ENCODE measurements around the gene TMC2.

Gene TMC2

GRCh38 chr20:2637246-2637645 lies 100.9 kb downstream of the TMC2 start:
- DNase-seq, result no peak

- no peak for DNase-seq
Measured at GRCh38 chr20:2640260-2640659, 103.9 kb downstream of the TMC2 start.

- no peak for DNase-seq
Measured at GRCh38 chr20:2640899-2641298, 104.5 kb downstream of the TMC2 start.

GRCh38 chr20:2643708-2644107 lies 107.3 kb downstream of the TMC2 start:
- no peak for DNase-seq

GRCh38 chr20:2651772-2652723 lies 115.7 kb downstream of the TMC2 start, which contains the start of gene NOP56:
NOP56 (plus strand) TSS chr20:2652632; CDS start chr20:2652661, 29 bp downstream.
- DNase-seq, result peak; percentile 71

- no peak for DNase-seq
Measured at GRCh38 chr20:2652724-2653555, 116.6 kb downstream of the TMC2 start.

- DNase-seq, result no peak
Measured at GRCh38 chr20:2653556-2654383, 117.4 kb downstream of the TMC2 start.

- no peak for DNase-seq
Measured at GRCh38 chr20:2654384-2654822, 118.0 kb downstream of the TMC2 start.

GRCh38 chr20:2654831-2655230 lies 118.5 kb downstream of the TMC2 start:
- no peak for DNase-seq

- no peak for DNase-seq
Measured at GRCh38 chr20:2655331-2656116, 119.2 kb downstream of the TMC2 start.

- no peak for DNase-seq
Measured at GRCh38 chr20:2656471-2657117, 120.2 kb downstream of the TMC2 start.

- DNase-seq, result no peak
Measured at GRCh38 chr20:2657241-2657640, 120.9 kb downstream of the TMC2 start.

- DNase-seq, result no peak
Measured at GRCh38 chr20:2657674-2658073, 121.3 kb downstream of the TMC2 start.

- peak; percentile 60 for DNase-seq
Measured at GRCh38 chr20:2658414-2659354, 122.3 kb downstream of the TMC2 start.

GRCh38 chr20:2659547-2659946 lies 123.2 kb downstream of the TMC2 start:
- no peak for DNase-seq

- no peak for DNase-seq
Measured at GRCh38 chr20:2663364-2663886, 127.1 kb downstream of the TMC2 start.

GRCh38 chr20:2663887-2664719 lies 127.7 kb downstream of the TMC2 start, which contains the start of gene IDH3B:
IDH3B (minus strand) TSS chr20:2664216; CDS start chr20:2664188, 28 bp downstream.
- peak; percentile 79 for DNase-seq

GRCh38 chr20:2671977-2672376 lies 135.6 kb downstream of the TMC2 start:
- no peak for DNase-seq

- DNase-seq, result no peak
Measured at GRCh38 chr20:2672446-2672845, 136.1 kb downstream of the TMC2 start.
